HG03439 (cell line): ENCODE results near the gene GLS.
"Not testable (repeated sequence)": the region's sequence is repeated elsewhere in the genome, so short reads cannot be mapped to it uniquely, and the experiment has no call there.

Experiments used
- ATAC-seq: cut with Tn5 transposase; IDR thresholded peaks from one replicate; pipeline ENCODE4 v1.9.1; 2021; ENCODE audit warnings: mild to moderate bottlenecking, moderate library complexity; ENCODE audit not compliant: unreplicated experiment

The GLS gene

DNA sequence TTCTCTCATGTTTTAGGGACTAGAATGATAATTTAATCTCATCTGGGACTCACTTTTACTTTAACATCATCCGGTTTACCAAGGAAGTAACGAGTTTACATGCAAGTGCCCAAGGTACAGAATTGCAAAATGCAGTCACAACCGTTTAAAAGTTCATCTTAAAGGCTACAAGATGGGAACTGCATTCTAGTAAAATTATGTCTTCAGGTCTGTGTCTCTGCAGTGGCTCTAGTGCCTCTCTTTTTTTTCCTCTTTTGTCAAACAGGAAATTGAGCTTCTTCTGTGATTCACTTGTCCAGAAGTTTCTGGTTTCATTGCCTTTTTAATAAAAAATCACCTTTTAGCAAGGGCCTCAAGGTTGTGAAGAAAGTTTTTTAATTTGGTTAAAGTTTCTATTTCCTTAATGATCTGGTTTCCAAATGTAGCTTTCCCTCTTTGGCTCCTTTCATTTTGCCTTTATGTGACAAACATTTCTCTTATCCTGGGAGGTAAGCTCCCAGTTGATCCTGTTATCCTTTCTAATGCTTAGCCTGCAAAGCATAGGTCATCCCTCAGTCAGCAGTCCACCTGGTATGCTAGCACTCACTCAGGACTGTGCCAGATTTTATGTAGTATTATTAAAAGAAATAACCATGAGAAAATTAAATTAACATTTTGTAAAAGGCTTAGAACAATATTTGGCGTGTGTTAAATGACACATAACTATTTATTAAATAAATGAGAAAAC is 2.4 kb downstream of the GLS start:
- ATAC-seq: no peak

GRCh38 chr2:190885844-190886243 is 5.2 kb downstream of the GLS start:
- not testable (repeated sequence) for ATAC-seq

GRCh38 chr2:190887089-190887488 is 6.5 kb downstream of the GLS start:
- ATAC-seq: peak; percentile 49

GRCh38 chr2:190888449-190888848 is 7.8 kb downstream of the GLS start:
- ATAC-seq: no peak

- no peak for ATAC-seq
Observed at GRCh38 chr2:190889175-190889943, 8.7 kb downstream of the GLS start.

DNA sequence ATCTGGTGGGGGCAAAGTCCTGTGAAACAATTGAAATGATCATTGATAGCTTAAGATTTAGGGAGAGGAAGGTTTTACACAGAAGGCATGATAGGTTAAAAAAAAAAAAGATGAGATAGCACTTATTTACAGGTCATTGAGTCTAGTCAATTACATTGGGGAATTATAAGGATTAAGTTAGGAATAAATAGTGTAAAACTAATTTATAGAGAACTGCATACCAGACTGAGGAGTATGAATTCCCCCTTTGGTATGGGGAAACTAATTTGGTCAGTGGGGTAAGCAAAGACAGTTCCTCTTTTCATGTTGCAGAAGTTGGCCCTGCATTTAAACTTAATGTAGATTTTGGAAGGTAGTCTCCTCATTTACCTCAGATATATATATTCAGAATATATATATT is 10.8 kb downstream of the GLS start:
- no peak for ATAC-seq

DNA sequence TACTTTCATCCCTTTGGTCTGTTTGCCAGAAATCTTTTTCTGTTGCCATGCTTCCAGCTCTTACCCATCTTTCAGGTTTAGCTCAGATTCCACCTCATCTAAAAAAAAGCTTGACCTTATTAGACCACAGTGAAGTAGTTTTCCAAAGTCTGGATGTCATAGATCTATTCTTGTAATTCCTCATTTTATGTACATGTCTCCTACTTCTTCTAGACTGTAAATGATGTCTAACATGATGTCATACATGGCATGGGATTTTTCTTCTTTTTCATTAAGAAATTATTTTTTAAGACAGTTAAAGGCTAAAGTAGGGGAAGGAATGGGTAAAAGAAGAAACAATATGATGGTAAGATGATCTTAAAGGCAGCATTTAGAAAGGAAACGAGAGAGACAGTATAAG is 11.3 kb downstream of the GLS start:
- ATAC-seq: no peak

GRCh38 chr2:190893157-190893556 is 12.5 kb downstream of the GLS start:
- ATAC-seq: no peak

DNA sequence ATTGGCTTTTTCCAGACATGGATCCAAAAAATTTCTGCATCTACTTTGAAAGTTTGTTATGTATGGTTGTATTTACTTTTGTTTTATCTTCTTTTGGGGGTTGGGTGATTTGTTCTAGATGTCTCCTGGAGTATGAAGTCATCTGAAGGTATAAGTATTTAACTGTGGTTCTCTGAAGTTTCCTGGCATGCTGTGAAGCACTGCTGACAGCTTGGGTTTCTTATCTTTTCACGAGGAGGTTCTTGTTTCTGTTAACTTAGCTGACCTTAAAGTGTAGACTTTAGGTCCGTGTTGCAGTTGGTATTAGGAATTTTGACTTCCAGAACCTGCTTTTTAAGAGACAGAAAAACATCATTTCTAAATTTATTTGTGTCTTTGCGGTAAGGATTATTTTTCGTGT is 15.9 kb downstream of the GLS start:
- ATAC-seq: no peak

GRCh38 chr2:190903693-190904450 is 23.3 kb downstream of the GLS start:
- ATAC-seq: no peak

DNA sequence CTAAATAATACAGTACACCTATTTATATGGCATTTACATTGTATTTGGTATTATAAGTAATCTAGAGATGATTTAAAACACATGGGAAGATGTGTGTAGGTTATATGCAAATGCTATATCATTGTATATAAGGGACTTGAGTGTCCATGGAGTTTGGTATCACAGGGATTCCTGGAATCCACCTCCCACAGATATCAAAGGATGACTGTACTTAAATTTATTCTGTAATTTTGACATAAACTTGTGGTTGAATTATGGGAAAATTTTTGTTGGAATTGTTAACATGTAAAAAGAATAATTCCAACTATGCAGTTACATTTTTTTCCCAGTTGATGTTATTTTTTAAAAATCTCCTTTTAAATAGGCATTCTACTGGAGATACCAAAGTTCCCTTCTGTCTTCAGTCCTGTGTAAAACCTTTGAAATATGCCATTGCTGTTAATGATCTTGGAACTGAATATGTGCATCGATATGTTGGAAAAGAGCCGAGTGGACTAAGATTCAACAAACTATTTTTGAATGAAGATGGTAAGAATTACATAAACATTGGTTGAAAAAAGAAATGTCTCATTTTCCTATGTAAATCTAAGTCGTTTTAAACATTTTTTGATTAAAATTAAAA is 24.1 kb downstream of the GLS start:
- no peak for ATAC-seq

- no peak for ATAC-seq
Observed at GRCh38 chr2:190908532-190908931, 27.9 kb downstream of the GLS start.

DNA sequence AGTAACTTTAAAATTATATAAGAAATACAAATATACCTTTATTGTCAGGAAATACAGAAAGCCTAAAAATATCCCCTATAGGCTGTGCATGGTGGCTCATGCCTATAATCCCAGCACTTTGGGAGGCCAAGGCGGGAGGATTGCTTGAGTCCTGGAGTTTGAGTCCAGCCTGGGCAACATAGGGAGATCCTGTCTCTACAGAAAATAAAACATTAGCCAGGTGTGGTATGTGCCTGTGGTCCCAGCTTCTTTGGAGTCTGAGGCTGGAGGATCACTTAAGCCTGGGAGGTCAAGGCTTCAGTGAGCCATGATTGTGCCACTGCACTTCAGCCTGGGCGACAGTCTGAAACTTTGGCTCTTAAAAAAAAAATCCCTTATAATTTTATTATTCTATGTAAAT is 29.1 kb downstream of the GLS start:
- no peak for ATAC-seq

- no peak for ATAC-seq
Observed at GRCh38 chr2:190910341-190911136, 29.9 kb downstream of the GLS start.

GRCh38 chr2:190911813-190912212 is 31.2 kb downstream of the GLS start:
- peak; percentile 77 for ATAC-seq

GRCh38 chr2:190912726-190913125 is 32.1 kb downstream of the GLS start:
- no peak for ATAC-seq

- no peak for ATAC-seq
Observed at GRCh38 chr2:190913725-190914124, 33.1 kb downstream of the GLS start.

- no peak for ATAC-seq
Observed at GRCh38 chr2:190916829-190917228, 36.2 kb downstream of the GLS start.

DNA sequence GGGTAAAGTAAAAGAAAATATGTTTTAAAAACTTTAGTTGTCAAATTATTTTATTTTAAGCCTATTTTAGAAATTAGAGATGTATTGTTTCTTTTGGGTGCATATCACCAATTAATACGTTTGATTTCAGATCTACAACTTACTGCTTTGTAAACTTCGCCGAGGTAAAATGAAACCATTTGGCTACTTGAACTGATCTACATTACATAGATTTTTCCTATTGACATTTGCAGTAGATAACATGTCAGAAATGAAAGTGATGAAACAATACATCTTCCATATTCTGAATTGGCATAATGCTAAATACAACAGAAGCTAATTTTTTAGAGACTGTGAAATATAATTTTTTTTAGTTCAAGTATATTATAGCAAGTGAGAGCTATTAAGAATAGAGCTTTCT is 39.5 kb downstream of the GLS start:
- no peak for ATAC-seq

GRCh38 chr2:190922376-190922775 is 41.8 kb downstream of the GLS start:
- ATAC-seq: no peak
